HG02610 (cell line): ENCODE measurements around the gene EID3.

Experiments used
- ATAC-seq: cut with Tn5 transposase; IDR thresholded peaks from one replicate; pipeline ENCODE4 v1.9.1; 2021; ENCODE audit warnings: mild to moderate bottlenecking, moderate library complexity; ENCODE audit not compliant: unreplicated experiment

Gene EID3

DNA sequence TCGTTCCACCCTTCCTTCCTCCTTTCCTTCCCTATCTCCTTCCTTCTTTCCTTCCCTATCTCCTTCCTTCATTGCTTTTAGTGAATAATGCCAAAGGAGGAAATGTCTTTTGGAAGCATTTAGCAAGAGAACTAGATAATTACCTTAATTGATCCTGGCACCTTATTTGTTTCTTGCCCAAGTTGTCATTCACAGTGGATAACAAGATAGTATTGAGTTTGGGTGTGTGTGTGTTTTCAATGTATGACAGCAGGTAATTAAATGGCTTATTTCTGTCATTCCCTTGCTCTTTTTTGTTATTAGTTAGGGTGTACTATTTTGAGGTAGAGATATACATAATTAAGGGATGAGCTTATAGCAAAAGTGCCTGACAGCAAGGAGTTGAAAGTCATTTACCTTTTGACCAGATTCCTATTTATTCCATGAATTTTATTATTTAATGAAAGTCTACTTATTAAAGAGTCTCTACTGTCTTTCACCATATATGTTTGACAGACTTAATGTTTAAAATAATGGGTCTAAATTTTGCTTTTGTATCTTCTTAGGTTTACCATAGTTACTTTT is 30.2 kb downstream of the EID3 start:
- no peak for ATAC-seq

DNA sequence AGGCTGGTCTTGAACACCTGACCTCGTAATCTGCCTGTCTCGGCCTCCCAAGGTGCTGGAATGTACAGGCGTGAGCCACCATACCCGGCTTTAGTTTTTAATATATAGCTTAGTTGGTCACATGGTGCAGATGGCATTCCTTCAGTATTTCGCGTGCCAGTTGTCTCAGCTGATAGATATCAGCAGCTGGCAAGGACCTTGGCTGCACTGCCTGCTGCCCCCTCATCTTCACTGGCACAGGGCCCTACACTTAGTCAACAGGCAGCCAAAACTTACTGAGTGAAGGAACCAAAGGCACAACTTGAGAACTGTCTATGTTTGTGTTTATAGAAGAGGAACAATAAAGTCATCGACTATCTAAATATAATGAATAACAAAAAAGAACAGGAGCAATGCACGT is 31.0 kb downstream of the EID3 start:
- ATAC-seq, result no peak

DNA sequence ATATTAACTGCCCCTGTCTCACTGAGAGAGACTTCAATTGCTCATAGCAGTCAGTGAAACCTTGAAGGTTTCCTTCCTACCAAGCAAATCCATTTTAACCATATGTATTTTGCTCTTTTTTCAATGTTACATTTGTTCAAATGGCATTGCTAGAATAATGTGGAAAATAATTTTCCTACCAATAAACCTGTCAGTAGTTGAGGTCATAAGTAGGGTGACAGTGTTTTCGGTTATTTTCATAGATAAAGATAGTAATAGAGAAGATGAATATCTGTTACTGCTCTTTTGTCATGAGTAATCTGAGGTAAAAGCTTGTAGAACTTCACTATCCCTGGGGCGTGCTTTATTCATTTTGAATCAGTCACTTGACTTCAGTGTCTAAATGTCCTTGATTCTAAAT is 32.6 kb downstream of the EID3 start:
- no peak for ATAC-seq

DNA sequence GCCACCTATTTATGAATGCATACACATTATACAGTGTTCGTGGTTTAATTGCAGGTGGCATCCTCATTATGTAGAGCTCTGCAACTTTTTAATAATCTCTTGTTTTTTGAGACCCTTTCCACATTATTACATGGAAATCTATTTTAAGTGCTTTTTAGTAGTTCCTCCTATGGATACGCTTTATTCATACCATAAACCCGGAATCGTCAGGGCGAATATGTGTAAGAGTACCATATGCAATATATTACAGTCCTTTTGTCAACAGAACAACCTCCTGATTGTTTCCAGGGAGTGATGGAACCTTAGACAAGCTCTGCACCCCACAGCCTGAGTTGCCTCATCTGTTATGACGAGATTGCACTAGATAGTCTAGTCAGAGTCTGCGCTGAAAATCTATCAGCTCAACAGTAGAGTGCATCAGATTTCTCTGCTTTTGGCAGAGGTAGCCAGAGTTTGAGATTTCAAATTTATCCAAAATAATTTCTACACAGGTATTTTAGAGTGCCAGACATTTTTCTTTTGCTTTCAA is 33.6 kb downstream of the EID3 start:
- ATAC-seq, result no peak

DNA sequence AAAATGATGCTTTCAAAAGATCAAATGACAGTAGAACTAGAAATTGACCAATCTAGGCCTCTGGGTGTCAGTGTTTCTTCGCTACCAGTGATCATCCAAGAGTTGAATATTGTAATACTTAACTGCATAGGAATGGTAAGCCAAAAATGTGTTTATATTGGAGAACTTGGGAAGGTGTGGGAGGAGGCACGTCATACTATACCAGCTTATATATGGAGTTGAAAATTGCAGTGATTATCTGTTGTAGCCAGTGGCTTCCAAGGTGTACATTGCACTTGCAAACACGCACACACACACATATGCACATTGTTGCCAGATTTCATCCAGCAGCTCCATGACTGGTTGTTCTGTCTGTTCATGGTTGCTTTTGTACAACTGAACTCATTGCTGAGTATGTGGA is 36.1 kb downstream of the EID3 start:
- ATAC-seq, result no peak

- no peak for ATAC-seq
Observed at GRCh38 chr12:104340177-104340576, 36.6 kb downstream of the EID3 start.

GRCh38 chr12:104340925-104341611 is 37.5 kb downstream of the EID3 start:
- no peak for ATAC-seq

DNA sequence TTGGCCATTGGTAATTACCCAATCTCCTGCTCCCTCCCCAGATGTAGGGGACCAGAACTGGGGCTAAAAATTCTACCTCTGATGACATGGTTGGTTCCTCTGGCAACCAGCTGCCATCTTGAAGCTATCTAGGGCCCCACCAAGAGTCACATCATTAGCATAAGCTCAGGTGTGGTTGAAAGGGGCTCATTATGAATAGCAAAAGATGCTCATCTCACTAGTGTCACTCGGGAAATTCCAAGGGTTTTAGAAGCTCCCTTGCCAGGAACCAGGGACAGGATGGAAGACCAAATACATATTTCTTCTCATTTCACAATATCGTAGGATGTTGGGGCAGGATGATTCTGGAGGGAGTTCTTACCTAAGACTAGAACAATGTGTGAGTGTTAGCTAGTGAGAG is 38.6 kb downstream of the EID3 start:
- ATAC-seq, result no peak

DNA sequence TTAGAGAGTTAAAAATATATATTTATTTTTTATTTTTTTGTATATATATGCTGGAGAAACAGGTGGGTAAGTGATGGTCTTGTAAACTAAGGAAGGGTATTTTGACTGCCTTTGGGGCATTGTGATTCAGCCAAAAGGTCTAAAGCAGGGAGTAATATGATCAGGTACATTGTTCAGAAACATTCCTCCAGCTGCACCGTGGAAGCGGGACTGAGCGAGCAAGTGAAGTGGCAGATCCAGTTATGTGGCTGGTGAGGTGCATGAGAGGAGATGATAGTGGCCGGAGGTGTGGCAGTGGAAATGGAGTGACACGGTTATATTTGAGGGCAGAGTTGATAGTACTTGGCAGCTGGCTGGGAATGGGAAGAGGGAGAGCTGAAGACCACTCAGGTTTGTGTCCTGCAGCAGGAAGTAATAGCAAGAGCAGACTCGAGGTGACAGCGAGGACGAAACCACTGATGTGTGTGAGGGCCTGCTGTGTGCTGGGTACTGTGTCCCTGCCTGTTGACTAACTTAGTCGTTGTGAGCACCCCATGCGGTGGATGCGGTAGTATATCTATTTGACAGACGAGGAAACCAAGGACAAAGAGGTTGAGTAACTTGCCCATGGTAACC is 39.2 kb downstream of the EID3 start:
- no peak for ATAC-seq

DNA sequence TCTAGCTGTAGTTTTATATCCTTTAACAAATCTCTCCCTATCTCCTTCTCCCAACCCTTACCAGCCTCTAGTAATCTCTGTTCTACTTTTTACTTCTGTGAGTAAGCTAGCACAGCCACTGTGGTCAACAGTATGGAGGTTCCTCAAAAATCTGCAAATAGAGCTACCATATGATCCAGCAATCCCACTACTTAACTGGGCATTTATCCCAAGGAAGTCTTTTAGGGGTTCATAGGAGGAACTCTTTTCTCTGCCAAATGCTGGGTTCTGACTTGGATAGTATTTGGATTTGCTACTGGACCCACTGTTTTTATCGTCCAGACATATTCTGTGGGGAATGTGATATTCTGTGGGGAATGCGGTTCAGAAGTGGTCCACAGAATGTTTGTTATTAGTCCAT is 41.1 kb downstream of the EID3 start:
- no peak for ATAC-seq

DNA sequence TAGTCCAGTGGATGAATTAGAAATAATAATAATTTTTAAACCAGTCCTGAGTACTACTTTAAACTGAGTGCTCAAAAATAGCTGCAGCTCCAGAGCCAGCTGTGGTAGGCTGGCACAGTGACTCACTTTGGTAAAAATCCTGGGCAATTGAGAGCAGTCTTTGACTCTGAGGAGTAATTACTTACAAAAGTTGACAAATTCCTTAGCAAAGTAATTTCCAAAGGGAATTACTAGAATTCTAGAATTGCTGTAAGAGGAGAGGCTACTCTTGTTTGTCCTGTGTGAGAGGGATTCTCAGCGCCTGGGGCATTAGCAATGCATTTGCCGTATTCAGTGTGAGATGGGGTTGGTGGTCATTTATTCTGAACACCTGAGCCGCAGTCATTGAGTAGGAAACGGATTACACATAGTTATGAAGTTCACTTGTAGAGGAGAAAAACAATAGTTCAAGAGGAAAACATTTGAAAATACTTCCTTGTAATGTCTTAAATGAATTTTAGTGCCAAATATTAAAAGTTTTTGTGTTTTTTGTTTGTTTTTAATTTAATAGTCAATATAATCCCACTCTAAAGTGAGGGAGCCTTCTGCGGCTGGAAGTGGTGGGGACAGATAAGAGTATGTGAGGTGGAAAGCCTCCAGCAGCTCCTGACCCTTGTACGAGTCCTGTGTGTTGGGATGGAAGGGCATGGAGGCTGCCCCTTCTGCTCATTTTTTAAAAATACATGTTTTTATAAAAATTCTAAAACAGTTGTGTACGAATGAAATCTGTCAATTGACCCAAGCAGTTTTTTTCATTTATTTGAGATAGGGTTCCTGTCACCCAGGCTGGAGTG is 41.9 kb downstream of the EID3 start:
- no peak for ATAC-seq

DNA sequence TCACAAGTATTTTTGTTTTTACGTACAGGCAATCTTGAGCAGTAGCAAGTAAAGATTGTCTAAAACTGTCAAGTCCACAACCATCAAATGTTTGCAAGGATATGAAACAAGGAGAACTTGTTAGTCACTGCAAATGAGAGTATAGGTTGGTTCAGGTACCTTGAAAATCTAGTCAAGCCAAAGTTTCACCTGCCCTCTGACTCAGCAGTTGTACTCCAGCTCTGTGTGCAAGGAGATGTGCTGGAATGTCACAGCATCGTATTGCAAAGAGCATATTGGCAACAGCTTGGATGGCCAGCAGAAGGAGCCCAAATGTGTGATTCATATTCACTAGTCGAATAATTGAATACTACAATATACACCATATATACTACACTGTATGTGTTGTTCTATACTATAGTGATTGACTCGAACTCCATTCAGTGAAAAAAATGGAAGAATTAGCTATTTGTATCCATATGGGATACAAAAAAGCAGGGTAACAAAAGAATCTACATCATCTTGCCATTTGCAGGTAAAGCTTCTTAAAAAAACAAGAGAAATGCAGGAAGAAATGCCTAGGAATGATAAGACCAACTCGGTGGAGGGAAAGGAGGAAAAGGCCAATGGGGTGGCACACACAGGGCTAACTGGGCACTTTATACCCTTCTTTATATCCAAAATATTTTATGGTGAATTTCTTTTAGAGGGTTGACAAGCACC is 44.0 kb downstream of the EID3 start:
- no peak for ATAC-seq

GRCh38 chr12:104348283-104348993 is 44.9 kb downstream of the EID3 start:
- ATAC-seq, result no peak

DNA sequence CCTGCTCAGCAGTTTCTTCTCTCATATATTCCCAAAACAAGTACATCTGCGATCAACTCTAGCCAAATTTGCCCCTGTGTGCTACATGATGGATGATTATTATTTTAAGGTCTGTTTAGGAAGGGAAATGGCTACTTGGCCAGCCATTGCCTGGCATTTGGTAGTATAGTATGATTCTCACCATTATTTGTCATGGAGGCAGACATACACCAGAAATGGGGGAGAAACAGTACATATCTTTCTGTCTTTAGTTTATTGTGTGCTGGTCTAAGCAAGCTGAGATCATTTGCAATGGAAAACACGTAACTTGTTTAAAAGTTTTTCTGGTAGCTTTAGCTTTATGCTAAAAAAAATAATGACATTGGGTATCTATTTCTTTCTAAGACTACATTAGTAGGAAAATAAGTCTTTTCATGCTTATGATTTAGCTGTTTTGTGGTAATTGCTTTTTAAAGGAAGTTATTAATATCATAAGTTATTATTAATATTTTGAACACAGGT is 45.5 kb downstream of the EID3 start:
- ATAC-seq, result no peak

GRCh38 chr12:104350211-104351056 is 46.9 kb downstream of the EID3 start:
- ATAC-seq, result no peak

- no peak for ATAC-seq
Observed at GRCh38 chr12:104351057-104351983, 47.8 kb downstream of the EID3 start.

- no peak for ATAC-seq
Observed at GRCh38 chr12:104352106-104352713, 48.7 kb downstream of the EID3 start.
